NOMO-1 treated with dmso at 0.1 percent for 144 hours (cell line): ENCODE measurements around the gene ADORA2B.
A peak's percentile ranks its signal among the peaks of the same experiment; 100 is the strongest.

Source experiments
- DNase-seq: peaks from one replicate; lab custom pipeline; 2025; ENCODE audit not compliant: unreplicated experiment; lab: John Stamatoyannopoulos, UW

Gene ADORA2B

DNA sequence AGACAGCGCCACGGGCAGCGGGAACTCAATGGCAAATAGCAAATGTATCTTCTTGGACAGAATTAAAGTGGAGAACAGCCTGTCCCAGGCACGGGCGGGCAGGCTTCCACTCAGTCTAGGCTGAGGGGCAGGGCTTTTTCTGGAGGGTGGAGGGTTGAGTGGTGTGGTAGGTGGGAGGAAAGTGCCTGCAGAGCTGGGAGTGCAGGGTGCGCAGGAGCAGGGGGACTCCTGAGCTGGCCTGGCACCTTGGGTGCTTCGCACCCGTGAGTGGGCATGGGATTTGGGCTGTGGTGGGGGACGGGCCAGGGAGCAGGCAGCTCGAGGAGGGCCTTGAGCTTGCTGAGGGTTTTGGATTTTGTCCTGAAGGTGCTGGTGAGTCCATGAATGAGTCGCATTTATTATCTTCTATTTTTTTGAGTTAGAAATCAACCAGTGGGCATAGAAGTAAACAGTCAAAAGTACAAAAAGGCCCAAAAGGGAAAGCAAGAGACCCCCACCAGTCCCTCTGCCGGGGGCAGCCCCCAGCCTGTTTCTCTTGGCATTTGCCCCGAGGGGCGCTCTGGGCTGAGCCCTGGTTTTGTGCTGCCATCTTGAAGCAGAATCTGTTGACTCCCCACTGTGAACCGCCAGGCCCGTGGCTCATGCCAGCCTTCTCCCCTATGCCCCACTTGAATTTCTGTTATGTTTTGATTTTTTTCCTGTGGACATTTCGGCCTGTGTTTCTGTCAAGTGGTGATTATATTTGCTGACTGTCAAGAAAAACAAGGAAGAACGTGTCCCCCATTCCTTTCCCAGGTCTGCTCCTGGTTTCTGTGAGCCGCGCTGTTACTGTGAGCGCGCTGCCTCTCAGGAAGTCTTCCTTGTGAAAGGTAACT, 8.2 kb downstream of the ADORA2B start:
- DNase-seq, result no peak

DNA sequence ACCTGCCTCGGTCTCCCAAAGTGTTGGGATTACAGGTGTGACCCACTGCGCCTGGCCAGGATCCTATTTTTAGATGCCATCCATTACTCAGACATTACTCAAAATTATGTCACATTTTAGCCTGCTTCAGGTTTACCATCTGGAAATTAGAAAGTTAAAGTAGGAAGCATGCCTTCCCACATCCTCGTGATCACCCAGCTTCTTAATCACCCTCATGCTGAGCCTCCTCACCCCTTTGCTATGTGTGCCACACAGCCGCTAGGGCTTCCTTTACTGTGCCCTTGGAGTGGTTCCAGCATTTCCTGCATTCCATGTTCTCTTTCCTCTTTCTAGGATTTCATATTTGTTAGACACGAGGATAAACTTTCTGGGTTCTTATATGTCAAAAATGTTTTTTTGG, 9.3 kb downstream of the ADORA2B start:
- no peak for DNase-seq

DNA sequence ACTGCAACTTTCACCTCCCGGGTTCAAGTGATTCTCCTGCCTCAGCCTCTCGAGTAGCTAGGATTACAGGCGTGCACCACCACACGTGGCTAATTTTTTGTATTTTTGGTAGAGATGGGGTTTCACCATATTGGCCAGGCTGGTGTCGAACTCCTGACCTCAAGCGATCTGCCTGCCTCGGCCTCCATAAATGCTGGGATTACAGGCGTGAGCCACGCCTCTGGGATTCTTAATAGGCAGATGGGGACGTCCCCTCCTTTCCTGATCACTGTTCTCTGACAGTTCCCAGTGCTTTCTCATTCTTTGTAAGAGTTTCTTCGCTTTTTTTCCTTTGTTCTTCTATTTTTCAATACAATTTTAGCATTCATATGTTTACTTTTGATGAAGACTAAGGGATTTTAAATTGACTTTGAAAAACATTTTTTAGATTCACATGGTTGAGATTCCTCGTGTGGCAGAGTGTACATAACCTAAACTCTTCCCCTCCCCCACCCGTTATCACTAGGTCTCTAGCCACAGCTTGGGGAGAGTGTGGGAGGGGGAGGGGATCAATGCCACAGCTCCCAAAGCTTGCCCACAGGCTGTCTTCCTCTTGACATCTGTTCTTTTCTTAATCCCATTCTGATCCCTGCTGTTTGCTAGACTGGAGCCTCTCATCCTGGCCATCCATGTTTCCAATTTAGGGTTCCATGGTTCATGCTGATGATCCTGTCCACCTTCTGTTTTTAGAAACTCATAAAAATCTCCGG, 11.0 kb downstream of the ADORA2B start:
- DNase-seq, result no peak

DNA sequence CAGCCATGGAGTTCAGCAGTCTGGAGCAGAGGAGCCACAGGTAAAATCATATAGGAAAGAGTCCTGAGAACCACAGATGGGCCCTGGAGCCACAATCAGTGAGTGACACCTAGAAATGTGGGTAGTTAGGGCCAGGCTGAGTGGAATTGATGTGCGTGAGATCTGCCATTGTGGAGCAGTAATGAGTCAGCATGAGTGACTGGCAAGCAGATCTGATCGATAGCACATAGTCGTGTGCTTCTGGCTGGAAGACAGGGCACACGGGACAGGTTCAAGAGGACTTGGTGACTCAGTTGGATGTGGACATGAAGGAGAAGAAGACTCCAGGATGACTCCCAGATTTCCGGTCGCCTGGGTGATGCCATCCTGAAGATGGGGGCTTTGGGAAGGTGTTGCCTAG, 12.3 kb downstream of the ADORA2B start:
- DNase-seq, result no peak

DNA sequence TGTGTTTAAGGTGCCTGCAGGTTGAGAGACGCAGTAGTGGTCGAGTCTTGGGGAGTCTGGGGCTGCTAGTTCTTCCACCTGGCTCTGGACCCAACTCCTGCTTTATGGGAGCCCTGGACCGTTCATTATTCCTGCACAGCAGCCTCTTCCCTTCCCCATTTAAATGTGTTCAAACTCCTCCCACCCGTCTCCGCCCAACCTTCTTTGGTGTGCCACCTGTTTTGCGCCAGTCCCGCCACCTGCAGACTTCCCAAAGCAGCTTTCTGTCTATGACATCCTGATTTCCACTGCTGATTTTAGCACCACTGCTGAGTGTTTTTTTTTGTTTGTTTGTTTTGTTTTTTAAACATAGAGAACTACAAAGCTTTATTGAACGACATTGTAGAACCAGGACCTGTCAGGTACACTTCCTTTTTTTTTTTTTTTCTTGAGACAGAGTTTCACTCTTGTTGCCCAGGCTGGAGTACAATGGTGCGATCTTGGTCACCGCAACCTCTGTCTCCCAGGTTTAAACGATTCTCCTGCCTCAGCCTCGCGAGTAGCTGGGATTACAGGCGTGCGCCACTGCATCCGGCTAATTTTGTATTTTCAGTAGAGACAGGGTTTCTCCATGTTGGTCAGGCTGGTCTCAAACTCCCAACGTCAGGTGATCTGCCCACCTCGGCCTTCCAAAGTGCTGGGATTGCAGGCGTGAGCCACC, 12.8 kb downstream of the ADORA2B start:
- no peak for DNase-seq

DNA sequence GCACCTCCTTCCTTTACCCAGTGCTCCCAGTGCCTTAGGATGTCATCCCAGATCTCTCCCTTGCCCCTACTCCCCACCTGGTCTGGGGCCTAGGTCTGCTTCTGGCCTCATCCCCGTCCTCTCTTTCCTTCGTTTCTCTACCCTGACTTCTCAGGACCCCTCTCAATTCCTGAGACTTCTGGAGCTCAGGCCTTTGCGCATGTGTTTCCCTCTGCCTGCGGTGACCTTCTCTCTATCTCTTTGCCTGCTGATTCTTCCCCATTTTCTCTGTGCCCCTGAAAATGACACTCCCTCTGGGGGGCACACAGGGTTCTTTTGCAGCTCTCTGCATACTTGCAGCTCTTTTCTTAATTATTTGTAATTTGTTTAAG, 13.5 kb downstream of the ADORA2B start:
- DNase-seq, result no peak

DNA sequence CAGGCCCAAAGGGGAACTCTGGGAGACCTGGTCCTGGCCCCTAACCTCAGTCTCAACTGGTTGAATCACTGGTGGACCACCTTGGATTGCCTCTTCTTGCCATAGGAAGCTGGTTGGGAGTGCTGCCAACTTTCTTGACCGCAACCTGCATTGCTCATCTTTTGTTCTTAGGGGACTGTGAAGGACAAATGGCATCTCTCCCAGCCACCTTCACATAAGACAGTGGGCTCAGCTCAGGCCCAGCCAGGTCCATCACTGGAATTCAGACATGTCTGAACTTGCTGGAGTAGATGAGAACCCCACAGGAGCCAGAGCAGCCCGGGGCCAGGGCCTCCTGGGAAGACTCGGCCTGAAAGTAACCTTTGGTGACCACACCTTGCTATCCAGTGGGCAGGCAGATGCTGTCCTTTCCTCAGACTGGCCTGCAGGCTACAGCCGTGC, 18.8 kb downstream of the ADORA2B start:
- no peak for DNase-seq

DNA sequence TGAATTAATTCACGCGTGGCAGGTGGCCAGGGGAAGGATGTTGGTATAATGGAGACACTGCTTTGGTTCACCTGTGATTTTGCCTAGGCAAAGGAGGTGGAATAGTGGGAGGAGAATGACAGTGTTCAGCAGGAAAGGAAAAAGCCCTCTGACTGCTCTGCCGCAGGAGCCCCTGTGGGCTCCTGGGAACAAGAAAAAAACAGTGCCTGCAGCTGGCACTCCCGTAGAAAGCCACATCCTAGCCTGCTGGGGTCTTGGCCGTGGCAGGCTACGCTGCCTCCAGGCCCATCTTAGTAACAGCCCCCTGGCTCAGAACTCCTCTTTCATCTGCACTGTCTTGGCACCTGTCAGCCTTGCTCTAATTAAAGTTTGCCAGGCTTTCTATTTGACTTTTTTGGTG, 20.6 kb downstream of the ADORA2B start:
- no peak for DNase-seq

DNA sequence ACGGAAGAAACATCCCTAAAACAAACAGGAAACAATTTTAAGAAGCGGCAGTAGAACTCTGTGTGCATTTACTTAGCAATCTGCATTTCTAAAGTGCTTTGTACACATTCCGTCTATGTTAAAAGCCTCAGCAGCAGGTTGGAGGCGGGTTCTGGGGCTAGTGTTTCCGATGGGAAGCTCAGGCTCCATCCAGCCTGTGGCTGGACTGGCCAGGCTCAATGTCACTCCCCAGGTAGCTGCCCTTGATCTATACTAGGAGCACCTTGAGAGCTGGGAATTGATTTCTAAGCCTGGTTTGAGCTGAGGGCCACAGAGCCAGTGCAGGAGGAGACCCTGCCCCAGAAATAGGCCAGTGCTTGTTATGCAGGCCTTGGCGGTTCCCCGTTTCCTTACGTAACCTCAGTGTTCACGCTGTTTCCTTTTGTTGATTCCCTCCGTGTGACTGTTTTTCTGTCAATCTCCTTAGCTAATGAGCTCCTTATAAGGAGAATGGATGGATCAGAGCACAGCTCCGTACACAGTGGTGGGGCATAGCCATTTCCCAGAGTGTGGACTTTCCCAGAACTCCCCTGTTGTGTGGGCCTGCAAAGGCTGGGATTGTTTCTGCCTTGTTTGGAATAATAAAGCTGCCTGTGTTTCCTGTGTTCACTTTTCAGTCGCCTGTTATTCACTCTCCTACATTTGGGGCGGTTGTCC, 21.4 kb downstream of the ADORA2B start:
- DNase-seq, result peak; percentile 15

DNA sequence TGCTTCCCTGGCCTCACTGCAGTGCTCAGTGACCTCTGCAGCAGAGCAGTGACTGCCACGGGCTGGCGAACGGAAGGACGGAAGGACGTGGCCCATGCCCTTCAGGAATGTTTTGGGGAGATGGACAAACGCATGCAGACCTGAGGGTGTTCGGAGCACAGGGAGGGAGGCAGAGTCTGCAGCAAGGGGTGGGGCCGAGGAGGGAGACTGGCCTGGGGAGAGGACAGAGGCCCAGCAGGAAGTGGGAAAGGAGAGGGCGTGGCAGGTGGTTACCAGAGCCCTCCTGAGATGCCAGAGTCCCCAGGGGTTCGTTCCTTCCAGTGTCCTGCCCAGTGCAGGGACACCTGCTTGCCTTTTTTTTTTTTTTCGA, 21.9 kb downstream of the ADORA2B start:
- DNase-seq, result no peak

DNA sequence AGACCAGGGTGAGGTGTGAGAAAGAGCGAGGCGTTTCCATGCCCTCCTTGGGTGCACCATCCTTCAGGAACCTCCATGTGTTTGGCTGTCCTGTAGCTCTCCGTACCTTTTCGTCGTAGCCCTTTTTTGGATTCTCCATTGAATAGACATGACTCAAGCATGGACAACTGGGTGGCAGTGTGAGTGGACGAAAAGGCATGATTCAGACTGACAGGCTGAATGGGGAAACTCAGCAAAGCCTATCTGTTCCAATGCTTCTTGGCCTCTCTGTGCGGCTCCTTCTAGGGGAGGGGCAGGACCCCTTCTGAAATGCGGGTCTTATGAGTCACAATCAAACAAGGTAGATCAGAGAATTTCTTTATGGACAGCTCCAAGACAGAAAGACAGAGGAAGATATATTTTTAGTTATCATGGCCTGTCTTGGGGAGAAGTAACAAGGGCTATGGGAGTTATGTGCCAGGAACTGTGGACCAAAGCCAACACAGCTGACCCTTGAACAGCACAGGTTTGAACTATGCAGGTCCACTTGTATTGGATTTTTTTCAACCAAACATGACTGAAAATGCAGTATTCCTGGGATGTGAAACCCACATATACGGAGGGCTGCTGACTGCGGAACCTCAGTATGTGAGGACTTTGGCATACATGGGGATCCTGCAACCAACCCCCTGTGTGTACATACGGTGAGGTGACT, 22.9 kb downstream of the ADORA2B start:
- no peak for DNase-seq

DNA sequence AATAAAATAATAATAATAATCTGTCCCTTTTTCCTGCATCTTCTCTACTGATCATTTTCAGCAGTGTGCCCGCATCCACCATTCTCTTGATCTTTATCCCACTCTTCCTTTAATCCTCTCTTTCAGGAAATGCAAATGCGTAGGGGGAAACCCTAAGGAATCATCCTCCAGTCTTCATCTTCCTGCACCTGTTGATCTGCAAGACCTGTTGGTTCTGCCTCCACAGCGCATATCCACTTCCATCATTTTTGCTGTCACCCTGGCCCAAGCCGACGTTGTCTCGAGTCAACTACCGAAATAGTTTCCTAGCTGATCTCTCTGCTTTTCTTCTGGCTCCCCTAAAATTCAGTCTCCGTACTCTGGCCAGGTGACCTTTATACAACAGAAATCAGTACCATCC, 24.5 kb downstream of the ADORA2B start:
- DNase-seq, result no peak

DNA sequence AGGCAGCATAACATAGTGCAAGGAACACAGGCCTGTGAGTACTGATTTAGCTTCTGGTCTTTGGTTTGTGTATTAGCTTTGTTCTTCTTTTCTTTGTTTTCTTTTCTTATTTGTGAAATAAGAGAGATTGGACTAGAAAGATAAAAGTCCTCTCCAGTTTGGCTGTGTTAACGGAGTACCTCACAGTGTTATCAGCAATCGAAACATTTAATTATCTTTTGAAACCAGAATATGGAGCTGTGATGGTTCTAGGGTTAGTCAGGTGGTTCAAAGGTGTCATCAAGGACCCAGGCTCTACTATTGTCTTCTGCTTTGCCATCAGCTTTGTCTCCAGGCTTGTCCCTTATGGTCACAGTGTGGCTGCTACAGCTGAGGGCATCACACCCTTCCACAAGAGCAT, 25.6 kb downstream of the ADORA2B start:
- no peak for DNase-seq

DNA sequence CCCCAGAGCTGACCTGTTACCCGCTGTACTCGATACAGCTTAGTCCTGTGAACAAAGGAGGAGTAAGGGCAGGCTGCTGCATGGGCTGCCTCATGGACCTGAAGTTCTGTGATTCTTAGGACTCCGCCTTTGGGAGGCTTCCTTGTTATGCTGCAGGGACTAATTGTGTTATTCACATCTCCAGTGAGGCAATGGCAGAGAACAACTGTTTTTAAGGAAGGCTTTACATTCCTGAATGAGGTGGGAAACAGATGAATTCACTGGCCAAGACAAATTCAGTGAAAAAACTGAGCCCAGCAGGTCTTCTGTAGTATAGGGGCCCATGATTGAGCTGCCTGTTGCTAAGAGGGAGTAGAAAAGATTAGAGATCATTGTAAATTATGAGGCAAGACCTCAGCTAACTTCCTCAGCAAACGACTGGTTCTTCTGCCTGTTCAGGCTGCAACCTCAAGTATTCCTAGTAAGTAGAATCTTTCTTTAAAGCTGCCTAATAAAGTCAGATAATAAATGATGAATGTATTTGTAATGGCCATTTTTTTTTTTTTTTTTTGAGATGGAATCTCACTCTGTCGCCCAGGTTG, 26.3 kb downstream of the ADORA2B start:
- DNase-seq, result peak; percentile 23

DNA sequence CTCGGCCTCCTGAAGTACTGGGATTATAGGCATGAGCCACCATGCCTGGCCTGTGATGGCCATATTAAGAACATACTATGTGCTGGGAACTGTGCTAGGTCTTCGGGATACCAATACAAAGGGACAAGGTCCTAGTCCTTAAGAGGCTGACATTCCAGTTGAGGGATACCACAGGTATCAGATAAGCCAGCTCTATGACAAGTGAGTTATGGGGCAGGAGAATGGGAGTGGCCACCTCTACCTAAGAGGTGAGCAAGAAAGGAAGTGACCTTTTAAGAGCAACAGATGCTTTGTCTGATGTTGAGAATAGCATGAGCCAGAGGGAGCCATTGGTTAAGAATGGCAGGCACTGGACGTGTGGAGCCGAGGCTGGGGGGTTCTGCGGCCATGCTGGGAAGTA, 27.0 kb downstream of the ADORA2B start:
- DNase-seq, result no peak

DNA sequence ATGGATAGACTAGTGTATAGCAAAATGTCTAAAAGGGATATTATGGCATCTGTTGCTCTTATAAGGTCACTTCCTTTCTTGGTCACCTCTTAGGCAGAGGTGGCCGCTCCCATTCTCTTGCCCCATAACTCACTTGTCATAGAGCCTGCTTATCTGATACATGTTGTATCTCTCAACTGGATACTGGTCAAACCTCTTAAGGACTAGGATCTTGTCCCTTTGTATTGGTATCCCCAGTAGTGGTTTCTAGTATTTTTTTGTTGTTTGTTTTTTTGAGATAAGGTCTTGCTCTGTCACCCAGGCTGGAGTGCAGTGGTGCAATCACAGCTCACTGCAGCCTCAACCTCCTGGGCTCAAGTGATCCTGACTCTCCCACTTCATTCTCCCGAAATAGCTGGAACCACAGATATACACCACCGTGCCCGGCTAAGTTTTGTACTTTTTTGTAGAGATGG, 27.6 kb downstream of the ADORA2B start:
- no peak for DNase-seq

DNA sequence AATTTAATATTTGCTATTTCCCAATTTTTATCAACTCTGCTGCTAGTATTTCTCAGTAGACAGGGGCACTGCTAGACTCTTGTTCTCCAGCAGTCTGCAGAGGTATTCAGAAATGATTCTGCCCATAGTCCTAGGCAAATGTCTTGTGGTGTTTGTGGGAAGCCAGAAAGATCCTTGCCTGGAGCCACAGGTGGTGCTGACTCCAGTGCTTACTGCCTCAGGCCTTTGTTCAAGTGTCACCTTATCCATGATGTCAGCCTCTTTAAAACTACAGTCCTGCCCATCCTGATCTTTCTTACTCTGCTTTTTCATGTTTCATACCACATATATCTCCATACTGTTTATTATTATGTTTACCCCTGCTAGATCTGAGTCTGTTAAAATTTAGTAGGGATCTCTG, 28.1 kb downstream of the ADORA2B start:
- no peak for DNase-seq

DNA sequence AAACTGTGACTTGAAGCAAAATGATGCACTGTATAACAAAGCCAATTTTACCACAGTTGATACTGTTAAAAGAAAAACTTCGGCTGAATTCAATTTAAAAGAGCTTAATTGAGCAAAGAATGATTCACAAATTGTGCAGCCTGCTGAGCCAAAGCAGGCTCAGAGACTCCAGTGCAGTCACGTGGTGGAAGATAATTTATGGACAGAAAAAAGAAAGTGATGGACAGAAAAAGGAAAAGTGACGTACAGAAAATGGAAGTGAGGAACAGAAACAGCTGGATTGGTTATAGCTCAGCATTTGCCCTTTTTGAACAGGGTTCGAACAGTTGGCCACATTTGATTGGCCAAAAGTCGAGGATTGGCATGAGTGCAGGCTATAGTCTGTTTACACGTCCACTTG, 28.9 kb downstream of the ADORA2B start:
- DNase-seq, result no peak

DNA sequence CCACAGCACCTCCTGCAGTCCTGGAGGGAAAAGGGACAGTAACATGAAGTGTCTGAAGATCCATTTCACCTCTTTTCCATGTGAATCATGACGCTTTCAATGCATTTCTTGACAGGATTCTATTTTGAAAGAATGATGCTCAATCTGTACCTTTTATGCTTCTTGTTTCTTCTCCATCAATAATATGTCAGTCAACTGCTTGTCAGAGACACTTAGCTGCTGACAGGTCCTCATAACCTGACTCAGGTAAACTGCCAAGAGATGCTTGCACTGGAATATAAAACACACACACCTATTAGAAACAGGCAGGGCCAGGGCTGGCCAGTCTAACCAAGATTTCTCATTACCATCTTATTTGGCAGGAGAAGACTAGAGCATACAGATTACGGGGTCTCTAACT, 33.0 kb downstream of the ADORA2B start:
- DNase-seq, result no peak

DNA sequence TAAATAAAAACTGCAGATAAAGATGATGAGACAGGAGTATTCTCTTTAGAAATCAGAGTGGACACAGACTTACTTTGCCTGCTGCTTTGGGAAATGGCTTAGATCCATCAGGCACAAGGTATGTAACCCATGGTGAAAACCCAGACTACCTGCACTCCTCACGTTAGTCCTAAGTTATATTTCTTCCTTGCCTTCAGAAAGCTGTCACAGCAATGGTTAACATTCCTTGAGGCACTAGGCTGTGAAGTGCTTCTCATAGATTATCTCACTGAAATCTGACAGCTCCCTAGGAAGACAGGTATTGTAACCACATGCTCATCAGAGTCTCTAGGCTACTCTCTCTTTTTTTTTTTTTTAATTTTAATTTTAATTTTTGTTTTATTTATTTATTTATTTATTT, 33.7 kb downstream of the ADORA2B start:
- no peak for DNase-seq
